Measurements from ENCODE around the gene DLG2.

Gene DLG2

GRCh38 chr11:84234462-84235202, 1392.5 kb downstream of the DLG2 start:
- no peak for DNase-seq

- no peak for DNase-seq
Measured at GRCh38 chr11:84234011-84234410, 1393.1 kb downstream of the DLG2 start.

- no peak for DNase-seq
Measured at GRCh38 chr11:84232511-84232910, 1394.6 kb downstream of the DLG2 start.

GRCh38 chr11:84230402-84230801, 1396.7 kb downstream of the DLG2 start:
- DNase-seq = no peak

- DNase-seq = no peak
Measured at GRCh38 chr11:84227970-84228665, 1399.0 kb downstream of the DLG2 start.

GRCh38 chr11:84224042-84224441, 1403.1 kb downstream of the DLG2 start:
- DNase-seq = no peak

- DNase-seq = no peak
Measured at GRCh38 chr11:84218318-84218717, 1408.8 kb downstream of the DLG2 start.

GRCh38 chr11:84215672-84216071, 1411.5 kb downstream of the DLG2 start:
- no peak for DNase-seq

GRCh38 chr11:84214557-84214956, 1412.6 kb downstream of the DLG2 start:
- no peak for DNase-seq

- DNase-seq = no peak
Measured at GRCh38 chr11:84212468-84213390, 1414.4 kb downstream of the DLG2 start.

GRCh38 chr11:84211896-84212295, 1415.2 kb downstream of the DLG2 start:
- DNase-seq = no peak

- no peak for DNase-seq
Measured at GRCh38 chr11:84194696-84195095, 1432.4 kb downstream of the DLG2 start.

- DNase-seq = no peak
Measured at GRCh38 chr11:84193706-84194105, 1433.4 kb downstream of the DLG2 start.

GRCh38 chr11:84188521-84188920, 1438.6 kb downstream of the DLG2 start:
- no peak for DNase-seq

- DNase-seq = no peak
Measured at GRCh38 chr11:84173078-84173477, 1454.1 kb downstream of the DLG2 start.

- DNase-seq = no peak
Measured at GRCh38 chr11:84165139-84165538, 1462.0 kb downstream of the DLG2 start.

- DNase-seq = no peak
Measured at GRCh38 chr11:84164728-84165127, 1462.4 kb downstream of the DLG2 start.

GRCh38 chr11:84163116-84163515, 1464.0 kb downstream of the DLG2 start:
- no peak for DNase-seq

GRCh38 chr11:84157639-84158038, 1469.5 kb downstream of the DLG2 start:
- no peak for DNase-seq

- DNase-seq = no peak
Measured at GRCh38 chr11:84146826-84147225, 1480.3 kb downstream of the DLG2 start.

- no peak for DNase-seq
Measured at GRCh38 chr11:84145616-84146185, 1481.4 kb downstream of the DLG2 start.

- no peak for DNase-seq
Measured at GRCh38 chr11:84144531-84144930, 1482.6 kb downstream of the DLG2 start.

GRCh38 chr11:84142411-84142810, 1484.7 kb downstream of the DLG2 start:
- no peak for DNase-seq

All from CD4-positive, alpha-beta T cell treated with Interleukin-4 for 1 hour (primary cell).